ENCODE data around the gene ACACA.
"Not testable (repeated sequence)": the region's sequence is repeated elsewhere in the genome, so short reads cannot be mapped to it uniquely, and the experiment has no call there.

Gene ACACA

DNA sequence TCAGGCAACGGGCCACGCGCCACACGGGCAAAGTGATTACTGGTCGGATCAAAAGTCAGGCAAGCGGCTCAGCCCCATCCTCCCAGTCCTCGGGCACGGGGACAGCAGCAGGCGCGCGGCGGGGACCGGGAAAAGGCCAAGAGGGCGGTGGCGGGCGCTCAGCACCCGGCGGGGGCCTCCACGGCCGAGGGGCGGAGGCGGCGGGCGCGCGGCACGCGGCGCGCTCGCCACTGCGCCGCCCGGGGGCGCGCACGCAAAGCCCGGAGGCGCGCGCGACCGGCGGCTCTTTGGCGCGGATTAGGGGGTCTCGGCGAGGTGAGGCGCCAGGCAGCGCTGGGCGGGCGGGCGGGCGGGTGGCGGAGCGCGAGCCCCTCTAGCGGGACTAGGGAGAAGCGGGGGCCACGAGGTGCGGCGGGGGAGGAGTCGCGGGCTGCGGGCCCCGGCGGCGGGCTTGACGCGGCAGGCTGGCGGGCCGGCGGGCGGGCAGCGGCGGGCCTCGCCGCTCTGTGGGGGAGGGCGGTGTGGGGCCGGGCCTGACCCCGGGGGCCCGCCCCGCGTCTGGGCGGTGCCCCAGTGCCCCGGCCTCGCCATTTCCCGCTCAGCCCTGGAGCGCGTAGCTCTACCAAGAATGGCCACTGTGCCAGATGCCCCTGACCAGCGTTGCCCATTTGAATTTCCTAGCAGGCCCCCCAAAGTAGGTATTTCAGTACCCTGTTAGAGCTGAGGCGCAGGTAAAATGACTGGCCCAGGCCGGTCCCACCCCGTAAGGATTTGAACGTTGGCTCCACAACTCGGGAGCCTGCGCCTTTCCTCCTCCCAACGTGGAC, at the start of gene ACACA, which contains the start of gene TADA2A:
ACACA (minus strand) TSS at position 202 of the 827 bp plus-strand sequence. CDS start 537 bp downstream, outside the sequence.
TADA2A (plus strand) TSS at position 252 of the 827 bp plus-strand sequence. CDS start 4,480 bp downstream, outside the sequence.
- Histone ChIP-seq H3K4me1 (ENCODE audit: insufficient read depth, low read length) (no peaks in the 10 kb centered on the region), H3K36me3 (ENCODE audit: insufficient read depth, low read depth, low read length) (peaks cover 13% of the 10 kb centered on the region), H3K27me3 (ENCODE audit: insufficient read depth, low read length) (no peaks in the 10 kb centered on the region), H3K9me3 (ENCODE audit: insufficient read depth, low read depth, low read length) (no peaks in the 10 kb centered on the region), H3K27ac (ENCODE audit: low read length) (peak within 1 kb of the TSS; percentile 83), H3K9ac (ENCODE audit: low read depth, low read length) (peak within 1 kb of the TSS; percentile 96), H3K4me3 (ENCODE audit: low read length) (peak within 1 kb of the TSS; percentile 81)

DNA sequence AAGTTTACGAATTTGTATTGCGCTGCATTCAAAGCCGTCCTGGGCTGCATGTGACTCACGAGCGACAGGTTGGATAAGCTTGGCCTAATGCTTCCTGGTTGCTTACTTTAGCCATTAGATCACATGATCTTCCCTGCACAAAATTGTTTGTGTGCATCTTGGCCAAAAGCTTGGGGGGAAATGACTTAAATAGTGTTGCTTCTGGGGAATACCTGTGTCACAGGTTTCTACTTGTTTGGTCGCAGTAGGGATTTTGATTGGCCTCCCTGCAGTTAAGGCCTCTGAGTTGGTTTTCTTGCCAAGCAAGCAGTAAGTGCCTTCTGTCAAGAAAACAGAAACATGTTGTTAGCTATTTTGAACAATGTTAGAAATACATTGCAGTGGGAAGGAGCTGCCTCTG, 43.5 kb upstream of the ACACA start:
- H3K9ac ChIP-seq (ENCODE audit: low read depth, low read length), result peak overlapping the region; percentile 60; the same call in 1 of the 2 replicates

GRCh38 chr17:37447641-37448040, 41.0 kb upstream of the ACACA start:
- H3K9ac ChIP-seq (ENCODE audit: low read depth, low read length), result no peak overlapping the region
- no peaks in the 10 kb centered on the region for H3K27me3 ChIP-seq (ENCODE audit: insufficient read depth, low read length)
- H3K9me3 ChIP-seq (ENCODE audit: insufficient read depth, low read depth, low read length), result no peaks in the 10 kb centered on the region
- no peak overlapping the region for H3K27ac ChIP-seq (ENCODE audit: low read length)
- H3K4me1 ChIP-seq (ENCODE audit: insufficient read depth, low read length), result peaks cover 10% of the 10 kb centered on the region
- peaks cover 57% of the 10 kb centered on the region for H3K36me3 ChIP-seq (ENCODE audit: insufficient read depth, low read depth, low read length)
- H3K4me3 ChIP-seq (ENCODE audit: low read length), result no peak overlapping the region

More for the DNA sequence above, 43.5 kb upstream of the ACACA start:
- Histone ChIP-seq H3K27ac (ENCODE audit: low read length) (peak overlapping the region; percentile 46), H3K27me3 (ENCODE audit: insufficient read depth, low read length) (no peaks in the 10 kb centered on the region), H3K36me3 (ENCODE audit: insufficient read depth, low read depth, low read length) (peaks cover 34% of the 10 kb centered on the region), H3K4me3 (ENCODE audit: low read length) (no peak overlapping the region), H3K9me3 (ENCODE audit: insufficient read depth, low read depth, low read length) (no peaks in the 10 kb centered on the region), H3K4me1 (ENCODE audit: insufficient read depth, low read length) (peaks cover 13% of the 10 kb centered on the region)

- Histone ChIP-seq H3K4me3 (ENCODE audit: low read length) (no peak overlapping the region), H3K9ac (ENCODE audit: low read depth, low read length) (no peak overlapping the region), H3K4me1 (ENCODE audit: insufficient read depth, low read length) (peaks cover 10% of the 10 kb centered on the region), H3K27ac (ENCODE audit: low read length) (no peak overlapping the region), H3K36me3 (ENCODE audit: insufficient read depth, low read depth, low read length) (peaks cover 73% of the 10 kb centered on the region), H3K9me3 (ENCODE audit: insufficient read depth, low read depth, low read length) (no peaks in the 10 kb centered on the region), H3K27me3 (ENCODE audit: insufficient read depth, low read length) (no peaks in the 10 kb centered on the region)
These were observed 39.4 kb upstream of the ACACA start for GRCh38 chr17:37446027-37446426.

DNA sequence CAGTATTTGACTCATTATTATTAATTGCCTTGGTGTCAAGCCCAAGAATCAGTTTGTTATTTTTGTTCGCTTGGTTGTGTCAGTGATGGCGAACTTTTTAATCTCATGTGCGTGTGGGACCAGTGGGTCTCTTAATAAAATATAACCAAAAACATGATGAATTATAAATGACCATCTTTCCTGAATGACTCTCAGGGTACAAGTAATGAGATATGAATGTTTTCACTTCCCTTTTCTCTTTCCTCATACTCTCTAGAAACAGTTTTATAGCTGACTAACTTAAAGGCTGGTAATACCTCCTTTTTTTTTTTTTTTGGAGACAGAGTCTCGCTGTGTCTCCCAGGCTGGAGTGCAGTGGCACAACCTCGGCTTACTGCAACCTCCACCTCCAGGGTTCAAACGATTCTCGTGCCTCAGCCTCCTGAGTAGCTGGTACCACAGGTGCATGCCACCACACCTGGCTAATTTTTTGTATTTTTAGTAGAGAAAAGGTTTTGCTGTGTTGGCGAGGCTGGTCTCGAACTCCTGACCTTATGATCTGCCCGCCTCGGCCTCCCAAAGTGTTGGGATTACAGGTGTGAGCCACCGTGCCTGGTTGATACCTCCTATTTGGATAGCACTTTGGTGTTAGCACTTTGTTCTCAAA, 34.9 kb upstream of the ACACA start:
- H3K36me3 ChIP-seq (ENCODE audit: insufficient read depth, low read depth, low read length), result peaks cover 76% of the 10 kb centered on the region
- H3K27ac ChIP-seq (ENCODE audit: low read length); H3K27me3 ChIP-seq (ENCODE audit: insufficient read depth, low read length); H3K4me1 ChIP-seq (ENCODE audit: insufficient read depth, low read length); H3K4me3 ChIP-seq (ENCODE audit: low read length); H3K9ac ChIP-seq (ENCODE audit: low read depth, low read length); H3K9me3 ChIP-seq (ENCODE audit: insufficient read depth, low read depth, low read length): not testable (repeated sequence)

GRCh38 chr17:37440424-37440823, 33.8 kb upstream of the ACACA start:
- no peaks in the 10 kb centered on the region for H3K27me3 ChIP-seq (ENCODE audit: insufficient read depth, low read length)
- H3K4me1 ChIP-seq (ENCODE audit: insufficient read depth, low read length), result no peaks in the 10 kb centered on the region
- H3K36me3 ChIP-seq (ENCODE audit: insufficient read depth, low read depth, low read length), result peaks cover 69% of the 10 kb centered on the region
- no peak overlapping the region for H3K4me3 ChIP-seq (ENCODE audit: low read length)
- H3K27ac ChIP-seq (ENCODE audit: low read length), result no peak overlapping the region
- no peaks in the 10 kb centered on the region for H3K9me3 ChIP-seq (ENCODE audit: insufficient read depth, low read depth, low read length)
- H3K9ac ChIP-seq (ENCODE audit: low read depth, low read length), result no peak overlapping the region

- H3K27me3 ChIP-seq (ENCODE audit: insufficient read depth, low read length), result no peaks in the 10 kb centered on the region
- no peak overlapping the region for H3K27ac ChIP-seq (ENCODE audit: low read length)
- peaks cover 51% of the 10 kb centered on the region for H3K36me3 ChIP-seq (ENCODE audit: insufficient read depth, low read depth, low read length)
- H3K4me3 ChIP-seq (ENCODE audit: low read length), result no peak overlapping the region
- H3K4me1 ChIP-seq (ENCODE audit: insufficient read depth, low read length), result no peaks in the 10 kb centered on the region
- H3K9ac ChIP-seq (ENCODE audit: low read depth, low read length), result no peak overlapping the region
- H3K9me3 ChIP-seq (ENCODE audit: insufficient read depth, low read depth, low read length), result no peaks in the 10 kb centered on the region
These were observed 31.5 kb upstream of the ACACA start for GRCh38 chr17:37438141-37438540.

- no peaks in the 10 kb centered on the region for H3K27me3 ChIP-seq (ENCODE audit: insufficient read depth, low read length)
- H3K4me3 ChIP-seq (ENCODE audit: low read length), result no peak overlapping the region
- H3K27ac ChIP-seq (ENCODE audit: low read length), result no peak overlapping the region
- no peaks in the 10 kb centered on the region for H3K9me3 ChIP-seq (ENCODE audit: insufficient read depth, low read depth, low read length)
- no peak overlapping the region for H3K9ac ChIP-seq (ENCODE audit: low read depth, low read length)
- peaks cover 30% of the 10 kb centered on the region for H3K36me3 ChIP-seq (ENCODE audit: insufficient read depth, low read depth, low read length)
- H3K4me1 ChIP-seq (ENCODE audit: insufficient read depth, low read length), result no peaks in the 10 kb centered on the region
These were observed 26.0 kb upstream of the ACACA start for GRCh38 chr17:37432671-37433070.

DNA sequence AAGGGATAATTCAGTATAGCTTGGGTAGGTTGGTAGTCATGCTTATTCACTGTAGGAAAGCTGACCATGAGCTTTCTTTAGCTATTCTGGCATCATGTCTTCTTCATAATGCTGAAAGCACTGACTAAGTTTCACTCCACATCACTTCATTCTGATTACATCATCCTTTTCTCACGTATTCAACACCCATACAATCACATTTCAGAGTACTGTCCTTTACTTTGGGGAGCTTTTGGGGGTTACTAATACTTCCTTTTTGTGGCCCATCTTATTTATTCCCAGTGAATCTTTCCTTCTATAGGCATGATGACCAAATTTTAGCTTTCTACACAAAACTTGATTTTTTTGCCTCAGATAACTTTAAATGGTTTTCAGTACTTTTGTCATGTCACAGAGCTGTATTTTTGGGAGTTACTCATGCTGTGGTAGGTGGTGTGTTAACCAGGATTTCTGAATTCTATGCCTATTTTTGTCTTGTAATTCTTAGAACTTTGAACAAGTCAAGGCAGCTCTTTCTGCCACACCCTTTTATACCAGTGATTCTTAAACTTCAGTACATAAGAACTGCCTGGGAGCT, 23.5 kb upstream of the ACACA start:
- Histone ChIP-seq H3K36me3 (ENCODE audit: insufficient read depth, low read depth, low read length) (peaks cover 53% of the 10 kb centered on the region), H3K27me3 (ENCODE audit: insufficient read depth, low read length) (no peaks in the 10 kb centered on the region), H3K27ac (ENCODE audit: low read length) (no peak overlapping the region)

DNA sequence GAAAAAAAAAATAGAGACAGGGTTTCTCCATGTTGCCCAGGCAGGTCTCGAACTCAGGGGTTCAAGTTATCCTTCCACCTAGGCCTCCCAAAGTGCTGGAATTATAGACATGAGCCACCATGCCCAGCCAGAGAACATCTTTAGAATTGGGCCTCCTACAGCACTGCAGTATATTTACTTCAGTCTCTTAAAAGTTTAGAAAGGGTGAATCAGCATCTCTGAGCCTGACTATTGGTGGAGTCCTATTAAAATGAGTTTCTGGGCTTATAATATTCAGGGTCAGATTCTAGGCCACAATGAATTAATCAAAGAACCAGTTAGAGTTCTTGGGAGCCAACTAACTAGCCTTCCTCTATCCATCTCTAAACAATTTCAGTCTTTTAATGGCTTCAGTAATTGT, 22.8 kb upstream of the ACACA start:
- H3K4me1 ChIP-seq (ENCODE audit: insufficient read depth, low read length), result no peaks in the 10 kb centered on the region
- H3K36me3 ChIP-seq (ENCODE audit: insufficient read depth, low read depth, low read length), result peaks cover 59% of the 10 kb centered on the region
- no peaks in the 10 kb centered on the region for H3K9me3 ChIP-seq (ENCODE audit: insufficient read depth, low read depth, low read length)
- no peak overlapping the region for H3K4me3 ChIP-seq (ENCODE audit: low read length)
- H3K27me3 ChIP-seq (ENCODE audit: insufficient read depth, low read length), result no peaks in the 10 kb centered on the region
- H3K27ac ChIP-seq (ENCODE audit: low read length), result no peak overlapping the region
- no peak overlapping the region for H3K9ac ChIP-seq (ENCODE audit: low read depth, low read length)

More for the DNA sequence above, 23.5 kb upstream of the ACACA start:
- H3K9me3 ChIP-seq (ENCODE audit: insufficient read depth, low read depth, low read length), result no peaks in the 10 kb centered on the region
- H3K4me1 ChIP-seq (ENCODE audit: insufficient read depth, low read length), result no peaks in the 10 kb centered on the region
- H3K4me3 ChIP-seq (ENCODE audit: low read length), result no peak overlapping the region
- H3K9ac ChIP-seq (ENCODE audit: low read depth, low read length), result no peak overlapping the region

DNA sequence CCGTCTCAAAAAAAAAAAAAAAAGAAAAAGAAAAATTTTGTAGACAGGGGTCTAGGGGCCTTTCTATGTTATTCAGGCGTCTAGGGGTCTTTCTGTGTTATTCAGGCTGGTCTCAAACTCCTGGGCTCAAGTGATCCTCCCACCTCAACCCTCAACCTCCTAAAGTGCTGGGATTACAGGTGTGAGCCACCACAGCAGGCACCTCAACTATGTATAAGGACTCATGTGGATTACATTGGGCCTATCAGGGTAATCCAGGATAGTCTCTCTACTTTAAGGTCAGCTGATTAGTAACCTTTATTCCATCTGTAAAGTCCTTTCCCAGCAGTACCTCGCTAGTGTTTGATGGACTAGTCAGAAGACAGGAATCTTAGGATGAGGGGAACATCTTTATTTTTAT, 22.4 kb upstream of the ACACA start:
- H3K4me3 ChIP-seq (ENCODE audit: low read length), result no peak overlapping the region
- no peaks in the 10 kb centered on the region for H3K27me3 ChIP-seq (ENCODE audit: insufficient read depth, low read length)
- H3K4me1 ChIP-seq (ENCODE audit: insufficient read depth, low read length), result no peaks in the 10 kb centered on the region
- no peaks in the 10 kb centered on the region for H3K9me3 ChIP-seq (ENCODE audit: insufficient read depth, low read depth, low read length)
- H3K27ac ChIP-seq (ENCODE audit: low read length), result no peak overlapping the region
- H3K9ac ChIP-seq (ENCODE audit: low read depth, low read length), result no peak overlapping the region
- H3K36me3 ChIP-seq (ENCODE audit: insufficient read depth, low read depth, low read length), result peaks cover 62% of the 10 kb centered on the region

Measured in iPS-20b (cell line).